DLD1 (cell line): Measurements from ENCODE around the gene LDAF1.

Experiments used
- in situ Hi-C: cut with HindIII; loops from 2 replicates; pipeline ENCODE4 v1.10.0; 2017; ENCODE audit warnings: low sequenced_read_pairs

LDAF1 gene

DNA sequence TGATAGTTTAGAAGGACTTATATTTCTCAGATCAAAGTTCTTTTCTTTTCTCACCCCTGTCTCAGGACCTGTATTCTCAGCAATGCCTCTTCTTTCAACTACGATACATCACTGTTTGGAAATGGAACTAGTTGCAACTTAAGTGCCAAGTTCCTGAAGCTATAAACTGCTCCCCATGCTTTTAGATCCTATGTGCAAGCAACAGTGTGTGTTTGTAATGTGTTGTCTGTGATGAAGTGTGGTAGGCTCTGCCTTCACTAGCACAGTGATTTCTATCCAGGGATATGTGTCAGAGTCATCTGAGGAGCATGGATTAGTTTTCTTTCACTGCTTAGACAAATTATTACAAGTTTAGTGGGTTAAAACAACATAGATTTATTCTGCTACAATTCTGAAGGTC, 34.5 kb downstream of the LDAF1 start:
- in situ Hi-C loops, result loop anchor here (25.0 kb wide), 1 partner anchor 94 kb away; the partner anchor contains the start of gene CRYM

DNA sequence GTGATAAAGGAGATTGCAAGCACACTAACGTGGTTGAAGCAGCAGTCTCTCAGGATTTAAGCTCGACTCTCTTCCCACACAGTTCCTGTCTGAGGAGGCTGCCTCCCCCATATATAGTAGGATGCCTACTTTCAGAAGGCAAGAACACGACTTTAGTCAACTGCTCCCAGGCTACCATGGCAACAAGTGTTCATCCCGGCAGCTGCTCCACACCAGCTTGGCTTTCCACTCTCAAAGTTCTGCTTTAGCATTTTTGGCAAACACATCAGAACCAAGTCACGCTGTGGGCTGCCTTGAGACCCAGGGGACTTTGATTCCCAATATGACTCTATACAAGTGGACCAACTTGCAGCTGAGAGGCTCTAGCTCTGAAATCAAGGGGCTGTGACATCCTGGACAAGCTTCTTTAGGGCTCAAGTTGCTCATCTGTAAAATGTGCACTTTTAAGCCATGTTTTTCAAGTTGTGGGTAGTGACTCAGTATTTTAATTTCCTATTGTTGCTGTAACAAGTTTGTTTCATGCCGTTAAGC, 36.4 kb downstream of the LDAF1 start:
- in situ Hi-C loops, result loop anchor here (25.0 kb wide), 1 partner anchor 92 kb away; the partner anchor contains the start of gene CRYM

DNA sequence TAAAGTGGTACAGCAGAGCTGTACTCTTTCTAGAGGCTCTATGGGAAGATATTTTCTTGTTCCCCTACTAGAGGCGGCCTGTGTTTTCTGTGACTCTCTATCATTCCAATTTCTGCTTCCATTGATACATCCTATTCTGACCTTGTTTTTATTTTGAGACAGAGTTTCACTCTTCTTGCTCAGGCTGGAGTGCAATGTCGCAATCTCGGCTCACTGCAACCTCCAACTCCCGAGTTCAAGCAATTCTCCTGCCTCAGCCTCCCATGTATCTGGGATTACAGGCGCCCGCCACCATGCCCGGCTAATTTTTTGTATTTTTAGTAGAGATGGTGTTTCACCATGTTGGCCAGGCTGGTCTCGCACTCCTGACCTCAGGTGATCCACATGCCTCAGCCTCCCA, 36.9 kb downstream of the LDAF1 start:
- in situ Hi-C loops, result loop anchor here (25.0 kb wide), 1 partner anchor 92 kb away; the partner anchor contains the start of gene CRYM

DNA sequence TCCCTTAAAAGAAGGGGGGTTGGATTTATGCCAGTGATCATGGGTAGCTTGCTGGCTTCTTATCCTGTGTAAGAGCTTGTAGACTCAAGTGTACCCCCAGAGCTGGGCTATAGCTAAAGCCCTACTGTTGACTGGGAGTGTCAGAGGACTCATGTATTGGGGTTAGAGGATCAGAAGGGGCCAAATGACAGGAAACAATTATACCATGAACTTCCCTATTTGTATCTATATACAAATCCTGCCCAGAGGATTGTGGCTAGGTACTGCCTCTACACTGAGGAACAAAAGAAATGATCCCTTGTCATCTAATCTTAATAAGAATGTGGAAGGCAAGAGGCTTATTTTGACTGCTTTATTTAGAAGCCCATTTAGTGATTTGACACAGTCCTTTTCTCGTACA, 38.6 kb downstream of the LDAF1 start:
- in situ Hi-C loops, result loop anchor here (25.0 kb wide), 1 partner anchor 90 kb away; the partner anchor contains the start of gene CRYM

DNA sequence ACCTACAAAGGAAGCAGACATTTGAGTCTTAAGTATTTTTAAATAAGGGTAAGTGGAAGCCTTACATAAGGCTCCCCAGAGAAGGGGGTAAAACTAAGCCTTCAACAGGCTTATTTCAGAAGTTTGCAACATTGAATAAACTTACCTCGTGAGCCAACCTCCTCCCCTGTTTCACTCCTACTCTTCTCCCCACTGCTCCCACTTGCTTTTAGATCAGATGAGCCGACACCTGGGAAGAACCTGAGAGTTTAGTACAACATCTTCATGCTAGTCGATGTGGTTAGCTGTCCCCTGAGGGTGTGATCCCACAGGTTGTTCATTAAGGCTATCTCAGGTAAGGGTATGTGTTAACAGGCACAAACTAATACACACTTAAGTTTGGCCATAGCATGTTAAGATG, 39.1 kb downstream of the LDAF1 start:
- in situ Hi-C loops, result loop anchor here (25.0 kb wide), 1 partner anchor 90 kb away; the partner anchor contains the start of gene CRYM

DNA sequence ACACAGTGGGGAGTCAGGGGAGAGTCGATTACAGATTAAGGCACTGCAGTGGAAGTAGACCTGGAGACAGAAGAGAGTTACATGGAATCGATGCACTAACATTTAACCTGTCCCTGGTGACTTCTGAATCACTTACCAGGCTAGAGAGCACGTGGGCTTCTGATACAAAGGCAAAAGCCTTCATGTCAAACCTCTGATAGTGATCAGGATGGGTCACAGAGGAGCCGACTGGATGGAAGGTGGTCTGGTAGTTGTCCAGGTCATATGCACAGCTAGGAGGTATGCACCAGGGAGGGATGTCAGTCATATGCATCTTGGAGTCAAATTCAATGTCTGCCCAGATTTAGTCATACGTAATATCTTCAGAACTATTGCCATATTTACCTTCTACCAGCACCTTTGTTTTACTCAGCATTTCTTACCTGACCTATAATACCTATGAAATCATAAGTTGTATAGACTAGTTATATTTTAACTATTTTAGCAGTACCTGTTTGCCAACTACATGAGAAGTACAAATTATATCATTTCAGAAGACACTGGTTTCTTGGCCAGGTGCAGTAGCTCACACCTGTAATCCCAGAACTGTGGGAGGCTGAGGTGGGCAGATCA, 41.2 kb downstream of the LDAF1 start:
- in situ Hi-C loops, result loop anchor here (25.0 kb wide), 1 partner anchor 88 kb away; the partner anchor contains the start of gene CRYM

DNA sequence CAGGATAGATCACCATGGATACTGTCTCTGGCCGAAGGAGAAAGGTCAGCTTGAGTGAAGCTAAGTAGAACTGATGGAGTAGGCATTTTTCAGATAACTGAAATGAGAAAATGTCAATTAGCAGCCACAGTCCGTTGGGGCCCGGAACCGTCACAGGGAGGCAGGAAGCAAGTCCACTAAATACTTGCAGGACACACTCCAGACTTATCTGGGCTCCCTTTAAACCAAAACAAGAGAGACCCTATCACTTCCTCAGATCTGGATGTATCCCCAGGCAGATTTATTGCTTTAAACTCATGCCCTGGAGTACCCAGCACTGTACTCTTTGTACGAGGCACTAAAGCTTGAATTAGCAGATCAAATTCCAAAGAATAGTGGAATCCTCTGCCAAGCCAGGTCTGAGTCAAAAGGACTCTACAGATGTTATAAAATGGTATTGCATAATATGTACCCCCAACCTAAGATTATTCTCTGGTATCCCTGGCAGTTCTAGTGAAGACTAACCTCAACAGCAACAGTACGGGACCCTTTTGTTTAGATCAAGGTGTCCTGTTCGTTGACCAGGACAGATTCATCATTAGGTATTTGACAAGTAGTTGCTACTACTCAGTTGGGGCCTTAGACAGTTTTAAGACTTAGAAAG, 44.8 kb downstream of the LDAF1 start:
- in situ Hi-C loops, result no loop called here

DNA sequence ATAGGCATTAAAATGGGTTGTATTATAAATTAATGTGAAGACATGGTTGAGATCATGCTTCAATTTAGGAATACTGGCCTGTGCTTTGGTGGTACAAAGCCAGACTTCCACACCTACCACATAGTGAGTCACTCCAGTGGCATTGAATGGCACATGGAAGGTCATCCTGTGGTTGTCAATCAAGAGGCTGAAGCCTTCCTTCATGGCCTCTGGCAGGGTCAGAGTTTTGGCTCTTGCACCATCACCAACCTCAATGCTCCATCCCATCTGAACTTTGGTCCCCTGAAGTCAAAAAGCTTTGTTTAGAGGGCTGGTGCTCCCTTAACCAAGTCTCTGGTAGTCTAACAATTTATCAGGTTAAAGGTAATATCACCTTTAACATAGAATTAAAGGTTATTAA, 46.8 kb downstream of the LDAF1 start:
- in situ Hi-C loops, result no loop called here

DNA sequence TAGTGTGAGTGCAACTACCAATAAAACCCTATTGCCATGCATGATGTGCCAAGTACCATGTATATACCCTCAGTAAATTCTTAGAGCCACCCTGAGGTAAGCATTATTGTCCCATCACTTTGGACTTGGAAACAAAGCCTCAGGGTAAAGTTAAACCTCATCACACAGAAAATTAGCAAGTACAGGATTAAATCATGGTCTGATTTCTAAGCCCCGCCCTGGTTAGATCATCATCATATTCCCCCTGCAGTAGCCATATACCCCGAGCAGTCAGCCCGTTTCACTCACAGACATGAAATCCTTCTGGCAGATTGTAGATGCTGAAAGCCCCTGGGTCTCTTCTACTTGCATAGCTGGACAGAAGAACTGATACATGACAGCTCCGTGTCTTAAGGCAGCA, 48.1 kb downstream of the LDAF1 start:
- in situ Hi-C loops, result no loop called here

DNA sequence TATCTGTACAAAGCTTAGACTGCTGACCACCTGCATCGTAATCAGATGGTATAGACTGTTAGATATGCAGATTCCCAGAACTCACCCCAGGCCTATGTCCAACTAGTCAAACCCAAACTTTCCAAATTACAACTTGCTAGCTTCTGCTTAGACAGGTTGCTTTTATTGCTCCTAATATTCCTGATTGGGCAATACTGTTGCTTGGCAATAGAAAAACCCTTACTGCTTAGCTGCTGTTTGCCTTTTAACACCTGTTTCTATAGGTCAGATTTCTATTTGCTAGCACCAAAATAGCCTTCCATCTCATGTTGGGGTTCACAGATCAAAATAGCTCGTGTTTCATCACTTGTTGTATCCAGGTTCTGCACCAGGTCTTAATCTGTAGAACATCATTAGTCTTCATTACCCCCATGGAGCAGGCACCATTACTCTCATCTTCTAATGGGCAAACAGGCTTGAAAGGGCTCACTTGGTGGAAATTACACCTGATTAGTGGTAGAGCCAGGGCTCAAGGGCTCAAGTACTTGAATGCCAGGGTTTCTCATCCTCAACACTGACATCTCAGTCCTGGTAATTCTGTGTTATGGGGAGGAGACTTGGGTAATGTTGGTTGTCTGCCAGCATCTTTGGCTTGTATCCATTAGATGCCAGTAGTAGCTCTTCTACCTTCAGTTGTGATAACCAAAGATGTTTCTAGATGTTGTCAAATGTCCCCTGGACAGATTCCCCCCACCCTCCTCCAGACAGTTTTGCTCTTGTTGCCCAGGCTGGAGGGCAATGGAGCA, 50.2 kb downstream of the LDAF1 start:
- in situ Hi-C loops, result no loop called here

DNA sequence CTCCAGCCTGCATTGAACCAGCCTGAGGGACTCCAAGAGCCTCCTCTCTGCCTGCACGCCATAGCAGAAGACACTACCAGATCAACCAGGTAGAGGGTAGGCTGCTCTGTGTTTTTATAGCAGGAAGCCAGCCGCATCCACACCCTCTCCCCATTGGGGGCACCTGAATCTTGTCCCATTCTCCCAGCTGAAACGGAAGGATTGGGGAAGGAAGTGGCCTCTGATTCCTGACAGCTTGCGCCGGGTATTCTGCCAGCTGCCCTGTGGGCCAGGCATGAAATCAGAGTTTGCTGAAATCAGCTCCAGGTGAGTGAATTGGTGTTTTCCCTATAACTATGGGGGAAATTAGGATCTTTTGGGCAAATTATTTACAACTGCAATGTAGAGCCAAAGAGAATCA, 53.0 kb downstream of the LDAF1 start, which contains the start of gene ZP2:
Gene ZP2 (minus strand): TSS at position 89 of the 400 bp plus-strand sequence. CDS start 27 bp downstream, at position 62.
- in situ Hi-C loops, result no loop called here

DNA sequence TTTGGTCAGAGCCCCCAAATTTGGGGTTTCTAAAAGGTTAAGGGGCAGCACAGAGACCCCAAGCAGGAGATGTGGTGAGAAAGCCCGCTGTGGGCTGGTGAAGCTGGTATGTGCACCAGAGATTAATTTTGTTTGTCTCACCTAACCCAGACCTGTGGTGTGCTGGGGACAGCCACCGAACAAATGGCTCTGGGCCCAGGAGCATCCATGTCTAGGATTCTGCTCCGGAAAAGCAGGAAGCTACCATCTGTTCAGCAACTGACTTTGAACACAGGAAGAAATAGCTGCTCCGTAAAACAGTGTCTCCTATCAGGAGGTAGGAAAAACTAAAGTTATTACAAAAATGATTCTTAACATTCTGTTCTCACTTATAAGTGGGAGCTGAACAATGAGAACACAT, 55.6 kb downstream of the LDAF1 start:
- in situ Hi-C loops, result no loop called here

DNA sequence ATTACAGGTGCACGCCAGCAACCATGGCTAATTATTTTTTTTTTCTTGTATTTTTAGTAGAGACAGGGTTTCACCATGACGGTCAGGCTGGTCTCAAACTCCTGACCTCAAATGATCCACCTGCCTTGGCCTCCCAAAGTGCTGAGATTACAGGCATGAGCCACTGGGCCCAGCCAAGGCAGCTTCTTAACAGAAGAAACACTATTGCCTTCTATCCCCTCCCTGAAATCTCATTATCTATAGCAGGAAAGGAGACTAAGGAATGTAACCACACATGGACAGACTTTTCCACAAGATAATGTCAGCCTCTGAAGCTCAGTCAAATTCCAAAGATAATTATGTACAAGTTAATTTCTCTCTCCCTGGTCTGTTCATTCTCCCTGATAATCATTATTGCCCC, 58.6 kb downstream of the LDAF1 start:
- in situ Hi-C loops, result no loop called here

DNA sequence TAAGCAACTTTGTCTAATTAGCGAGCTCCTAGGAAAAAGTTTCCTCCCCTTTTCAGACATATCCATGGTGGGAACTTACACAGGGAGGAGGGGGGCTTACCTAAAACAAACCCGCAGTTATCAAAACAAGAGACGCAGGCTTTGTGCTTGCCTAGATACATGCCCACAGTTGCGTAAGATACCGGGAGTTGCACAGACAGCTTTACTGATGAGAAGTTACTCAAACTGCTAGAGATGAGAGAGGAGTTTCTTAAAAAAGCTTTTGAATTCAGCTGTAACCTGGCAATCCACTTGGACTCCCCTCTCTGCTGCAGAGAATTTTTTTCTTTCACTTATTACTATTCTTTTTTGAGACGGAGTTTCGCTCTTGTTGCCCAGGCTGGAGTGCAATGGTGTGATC, 59.7 kb downstream of the LDAF1 start:
- in situ Hi-C loops, result no loop called here

DNA sequence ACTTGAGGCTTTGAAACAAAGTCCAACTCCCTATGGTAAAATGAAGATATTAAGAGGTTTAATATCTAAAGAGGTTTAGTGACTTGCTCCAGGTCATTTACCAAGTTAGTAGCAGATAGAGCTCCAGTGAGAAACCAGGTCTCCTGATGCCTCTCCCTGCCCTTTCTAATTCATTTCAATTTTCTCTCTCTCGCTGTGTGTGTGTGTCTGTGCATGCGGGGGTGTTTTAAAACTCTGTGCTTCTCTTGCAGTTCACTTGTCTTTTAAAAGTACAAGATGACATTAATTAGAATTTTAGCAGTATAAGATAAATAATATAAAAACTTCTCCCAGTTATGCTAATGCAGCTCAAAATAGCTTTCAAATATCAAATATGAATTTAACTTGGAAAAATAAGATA, 61.1 kb downstream of the LDAF1 start:
- in situ Hi-C loops, result no loop called here

DNA sequence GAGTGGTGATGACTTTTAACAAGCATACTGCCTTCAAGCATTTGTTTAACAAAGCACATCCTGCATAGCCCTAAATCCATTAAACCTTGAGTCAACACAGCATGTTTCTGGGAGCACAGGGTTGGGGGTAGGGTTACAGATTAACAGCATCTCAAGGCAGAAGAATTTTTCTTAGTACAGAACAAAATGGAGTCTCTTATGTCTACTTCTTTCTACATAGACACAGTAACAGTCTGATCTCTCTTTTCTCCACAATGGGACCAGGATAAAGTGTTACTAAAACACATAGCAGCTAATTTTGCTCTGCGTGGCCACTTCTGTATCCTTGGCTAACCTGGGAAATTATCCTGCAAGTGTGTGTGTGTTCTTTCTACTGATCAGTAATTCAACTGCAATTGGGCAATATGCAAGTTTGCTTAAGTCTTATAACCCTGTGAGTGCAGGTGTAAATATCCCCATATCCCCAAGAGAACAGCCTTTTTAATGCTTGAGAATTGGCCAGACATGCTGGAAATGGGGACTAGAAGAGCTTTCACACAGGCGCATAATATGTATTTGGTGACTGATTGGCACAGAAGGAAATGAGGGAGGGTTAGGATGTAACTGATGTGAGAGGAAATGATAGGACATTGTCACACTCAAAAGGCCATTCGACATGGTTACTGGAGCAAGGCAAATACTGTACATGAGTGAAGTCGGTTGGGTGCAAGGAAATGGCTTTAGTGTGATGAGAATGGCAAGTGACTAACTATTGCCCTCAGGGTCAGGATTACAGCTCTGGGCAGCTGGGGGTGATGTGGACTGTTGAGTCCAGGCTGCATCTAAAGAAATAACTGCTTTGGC, 64.2 kb downstream of the LDAF1 start:
- in situ Hi-C loops, result no loop called here

DNA sequence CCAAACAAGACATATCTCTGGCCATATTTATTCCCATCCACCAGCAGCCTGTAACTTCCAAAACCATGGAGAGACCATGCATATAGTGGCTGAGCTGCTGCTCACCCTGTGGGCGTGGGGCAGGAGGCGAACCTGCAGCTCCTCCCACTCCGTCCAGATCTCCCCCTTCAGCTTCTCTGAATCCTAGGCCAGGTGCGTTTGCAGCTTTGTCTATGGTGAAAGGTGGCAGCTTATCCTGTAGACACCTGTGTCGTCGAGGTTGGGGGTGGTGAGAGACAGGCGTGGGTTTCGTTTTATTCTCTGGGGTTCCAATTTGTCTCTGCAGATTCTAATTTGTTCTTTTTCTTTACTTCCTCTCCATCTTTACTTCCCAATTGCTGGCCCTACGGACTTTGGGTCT, 65.3 kb downstream of the LDAF1 start:
- in situ Hi-C loops, result no loop called here

DNA sequence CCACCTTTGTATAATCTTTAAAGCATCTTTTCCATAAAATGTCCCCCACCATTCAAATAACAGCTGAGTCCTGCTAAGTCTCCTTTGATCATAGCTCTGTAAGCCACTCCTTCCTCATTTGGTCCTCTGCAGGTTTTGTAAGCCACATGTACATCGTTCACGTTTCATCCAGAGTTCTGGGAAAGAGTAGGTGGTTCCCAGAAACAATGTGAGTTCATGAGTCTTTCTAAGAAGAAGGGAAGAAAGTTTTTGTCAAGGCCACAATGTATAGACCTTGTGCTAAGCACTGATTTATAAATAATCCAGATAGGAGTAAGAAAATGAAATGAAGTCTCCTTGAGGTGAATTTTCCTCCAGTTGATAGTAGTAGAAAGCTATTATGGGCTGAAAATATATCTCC, 66.3 kb downstream of the LDAF1 start:
- in situ Hi-C loops, result no loop called here

DNA sequence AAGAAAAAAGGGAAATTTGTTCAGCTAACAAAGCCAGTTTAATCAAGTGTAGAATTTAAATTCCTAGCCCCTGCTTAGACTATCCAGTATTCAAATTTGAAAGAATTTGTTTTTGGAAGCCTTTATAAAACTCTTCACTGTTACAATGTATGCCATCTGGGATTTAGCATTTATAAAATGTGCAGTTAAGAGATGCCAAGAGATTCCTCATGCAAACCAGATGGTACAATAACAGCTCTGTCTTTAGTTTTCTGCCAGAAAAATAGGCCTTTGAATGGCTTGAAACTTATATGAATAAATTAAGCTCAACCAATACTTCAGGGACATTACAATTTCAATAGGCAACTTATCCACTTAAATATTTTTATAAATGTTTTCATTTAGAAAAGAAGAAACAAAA, 68.3 kb downstream of the LDAF1 start:
- in situ Hi-C loops, result no loop called here

DNA sequence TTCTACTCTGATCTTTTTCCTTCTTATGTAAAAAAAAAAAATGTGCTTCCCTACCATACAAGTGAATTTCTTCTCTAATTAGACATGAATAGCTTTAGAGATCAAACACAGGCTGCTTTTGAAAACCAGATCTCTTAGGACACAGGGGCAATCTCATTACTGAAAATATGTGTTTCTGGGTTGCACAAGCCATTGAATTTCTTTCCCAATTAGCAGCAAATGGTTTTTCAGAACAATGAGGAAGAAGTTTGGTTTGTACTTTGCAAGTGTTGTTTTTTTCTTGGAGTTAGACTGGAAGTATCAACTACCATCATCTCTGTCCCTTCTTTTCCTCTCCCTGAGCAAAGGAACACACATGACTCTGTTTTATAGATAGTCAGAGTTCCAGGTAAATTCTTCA, 69.4 kb downstream of the LDAF1 start:
- in situ Hi-C loops, result no loop called here
